AG04449 (cell line): Measurements from ENCODE around the gene PIP5K1B.

Source experiments
- CTCF ChIA-PET: fragments of 350-600 bp; formaldehyde crosslinking; extraction: SDS; loops from one replicate; lab custom pipeline; 2021; ENCODE audit warnings: antibody characterized with exemption; lab: Yijun Ruan, JAX
- POLR2A ChIA-PET: fragments of 400-600, 350-600 bp; formaldehyde crosslinking; extraction: SDS; loops from one replicate; lab custom pipeline; 2020; ENCODE audit warnings: antibody characterized with exemption, inconsistent platforms; lab: Yijun Ruan, JAX
- DNase-seq: peaks from one replicate; pipeline ENCODE4 v3.0.0-alpha.2; 2010; ENCODE audit warnings: low read depth, low spot score
- H3K4me3 ChIP-seq: 2 replicates; pipeline ENCODE4 v1.5.1; 2011; ENCODE audit warnings: low read depth, mild to moderate bottlenecking, control low read depth, low read length
- TF ChIP-seq, protein P1 (sequence below): IDR thresholded peaks from one replicate; pipeline ENCODE4 v1.5.1; 2011; ENCODE audit warnings: mild to moderate bottlenecking, moderate library complexity, low read length, control low read depth, inconsistent platforms; ENCODE audit not compliant: insufficient read depth; ENCODE audit errors: missing control alignments

PIP5K1B gene

DNA sequence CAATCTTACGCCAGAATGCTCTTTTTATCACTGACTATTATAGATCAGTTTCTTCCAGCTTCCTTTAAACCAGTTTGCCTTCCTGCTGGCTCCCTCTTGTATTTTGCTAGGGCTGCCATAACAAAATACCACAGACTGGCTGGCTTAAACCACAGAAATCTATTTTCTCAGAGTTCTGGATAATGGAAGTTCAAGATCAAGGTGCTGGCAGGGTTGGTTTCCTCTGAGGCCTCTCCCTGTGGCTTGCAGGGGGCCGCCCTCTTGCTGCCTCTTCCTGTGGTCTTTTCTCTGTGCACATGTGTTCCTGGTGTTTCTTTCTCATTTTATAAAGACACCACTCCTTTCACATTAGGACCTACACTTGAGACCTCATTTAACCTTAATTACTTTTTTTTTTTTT lies 323.7 kb downstream of the PIP5K1B start:
- TF ChIP-seq, protein P1, sequence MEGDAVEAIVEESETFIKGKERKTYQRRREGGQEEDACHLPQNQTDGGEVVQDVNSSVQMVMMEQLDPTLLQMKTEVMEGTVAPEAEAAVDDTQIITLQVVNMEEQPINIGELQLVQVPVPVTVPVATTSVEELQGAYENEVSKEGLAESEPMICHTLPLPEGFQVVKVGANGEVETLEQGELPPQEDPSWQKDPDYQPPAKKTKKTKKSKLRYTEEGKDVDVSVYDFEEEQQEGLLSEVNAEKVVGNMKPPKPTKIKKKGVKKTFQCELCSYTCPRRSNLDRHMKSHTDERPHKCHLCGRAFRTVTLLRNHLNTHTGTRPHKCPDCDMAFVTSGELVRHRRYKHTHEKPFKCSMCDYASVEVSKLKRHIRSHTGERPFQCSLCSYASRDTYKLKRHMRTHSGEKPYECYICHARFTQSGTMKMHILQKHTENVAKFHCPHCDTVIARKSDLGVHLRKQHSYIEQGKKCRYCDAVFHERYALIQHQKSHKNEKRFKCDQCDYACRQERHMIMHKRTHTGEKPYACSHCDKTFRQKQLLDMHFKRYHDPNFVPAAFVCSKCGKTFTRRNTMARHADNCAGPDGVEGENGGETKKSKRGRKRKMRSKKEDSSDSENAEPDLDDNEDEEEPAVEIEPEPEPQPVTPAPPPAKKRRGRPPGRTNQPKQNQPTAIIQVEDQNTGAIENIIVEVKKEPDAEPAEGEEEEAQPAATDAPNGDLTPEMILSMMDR: no peak
- H3K4me3 ChIP-seq: no peak overlapping the region
- ChIA-PET POLR2A (no interaction called here), CTCF (interaction anchor here (1.1 to 2.3 kb wide), 6 partner anchors 9 to 445 kb away, joined by 3 to 7 read pairs (median 3); no protein-coding TSS in a partner anchor)
- DNase-seq: no peak

DNA sequence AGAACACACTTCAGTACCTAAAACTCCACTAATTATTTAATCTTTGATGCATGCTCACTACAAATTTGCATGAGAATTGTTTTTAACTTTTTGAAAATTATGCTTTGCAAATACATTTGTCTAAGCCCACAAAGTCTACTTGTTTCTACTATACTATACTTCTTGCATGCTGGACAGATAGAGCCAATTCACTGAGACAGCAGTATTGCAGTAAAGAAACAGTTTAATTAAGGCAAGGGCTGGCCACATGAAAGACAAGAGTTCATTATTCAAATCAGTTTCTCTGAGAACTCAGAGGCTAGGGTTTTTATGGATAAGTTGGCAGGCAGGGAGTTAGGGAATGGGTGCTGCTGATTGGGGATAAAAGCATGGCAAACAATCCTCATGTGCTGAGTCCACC lies 324.5 kb downstream of the PIP5K1B start:
- H3K4me3 ChIP-seq: no peak overlapping the region
- DNase-seq: no peak
- TF ChIP-seq, protein P1: no peak
- CTCF ChIA-PET: interaction anchor here (1.6 to 2.3 kb wide), 3 partner anchors 10 to 30 kb away, joined by 3 to 7 read pairs (median 7); no protein-coding TSS in a partner anchor
- POLR2A ChIA-PET: no interaction called here

DNA sequence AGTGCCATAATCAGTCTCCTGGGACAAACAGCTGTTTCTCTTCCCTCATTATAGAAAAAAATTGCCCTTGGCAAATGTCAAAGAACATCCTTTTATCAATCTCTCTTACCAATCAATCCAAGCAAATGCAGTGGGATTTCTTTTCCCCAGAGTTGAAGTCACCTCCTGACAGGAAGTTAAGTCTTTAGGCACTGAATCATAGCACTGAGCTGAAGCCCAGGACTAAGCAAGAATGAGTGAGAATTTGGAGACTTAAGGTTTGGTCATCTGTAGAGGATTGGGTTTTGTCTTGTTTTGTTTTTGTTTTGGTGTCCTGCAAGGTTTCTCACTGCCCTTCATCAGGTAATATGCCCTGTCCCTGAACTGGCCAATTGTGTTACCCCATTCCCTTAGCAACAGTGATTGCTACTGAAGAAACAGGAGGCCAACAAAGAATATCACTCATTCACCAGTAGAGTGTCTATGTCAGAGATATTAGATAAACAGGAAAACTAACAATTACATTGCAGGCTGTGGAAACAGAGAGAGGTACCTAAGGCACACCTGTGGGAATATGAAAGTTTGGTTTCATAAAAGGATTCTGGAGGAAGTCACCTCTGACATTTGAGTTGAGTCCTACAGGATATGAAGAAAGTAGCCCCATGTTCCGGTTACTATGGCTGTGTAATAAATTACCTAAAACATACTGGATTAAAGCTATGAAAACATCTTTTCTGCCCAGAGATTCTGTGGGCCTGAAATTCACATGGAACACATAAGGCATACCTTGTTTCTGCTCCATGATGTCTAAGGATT lies 326.0 kb downstream of the PIP5K1B start:
- TF ChIP-seq, protein P1: no peak
- DNase-seq: no peak
- CTCF ChIA-PET: interaction anchor here (0.9 to 2.8 kb wide), 6 partner anchors 11 to 1088 kb away, joined by 3 to 21 read pairs (median 4); no protein-coding TSS in a partner anchor
- H3K4me3 ChIP-seq: no peak overlapping the region
- POLR2A ChIA-PET: no interaction called here

DNA sequence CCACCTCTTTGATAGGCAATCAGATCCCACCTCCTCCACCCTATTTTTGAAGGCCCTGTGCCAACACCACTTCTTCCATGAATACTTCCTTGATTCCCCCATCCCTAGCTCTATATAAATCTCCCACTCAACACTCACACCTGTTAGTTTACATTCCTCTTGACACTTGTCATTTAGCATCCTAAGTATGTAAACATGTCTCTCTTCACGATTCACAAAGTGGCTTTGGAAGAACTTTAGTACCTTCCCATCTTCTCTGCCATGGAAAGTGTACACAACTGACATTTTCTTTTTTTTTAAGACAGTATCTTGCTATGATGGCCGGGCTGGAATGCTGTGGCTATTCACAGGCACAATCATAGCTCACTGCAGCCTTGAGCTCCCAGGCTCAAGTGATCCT lies 329.0 kb downstream of the PIP5K1B start:
- ChIA-PET CTCF (interaction anchor here (0.8 to 4.8 kb wide), 4 partner anchors 10 to 161 kb away, joined by 4 to 69 read pairs (median 32); no protein-coding TSS in a partner anchor), POLR2A (no interaction called here)
- TF ChIP-seq, protein P1: no peak
- DNase-seq: no peak
- no peak overlapping the region for H3K4me3 ChIP-seq

DNA sequence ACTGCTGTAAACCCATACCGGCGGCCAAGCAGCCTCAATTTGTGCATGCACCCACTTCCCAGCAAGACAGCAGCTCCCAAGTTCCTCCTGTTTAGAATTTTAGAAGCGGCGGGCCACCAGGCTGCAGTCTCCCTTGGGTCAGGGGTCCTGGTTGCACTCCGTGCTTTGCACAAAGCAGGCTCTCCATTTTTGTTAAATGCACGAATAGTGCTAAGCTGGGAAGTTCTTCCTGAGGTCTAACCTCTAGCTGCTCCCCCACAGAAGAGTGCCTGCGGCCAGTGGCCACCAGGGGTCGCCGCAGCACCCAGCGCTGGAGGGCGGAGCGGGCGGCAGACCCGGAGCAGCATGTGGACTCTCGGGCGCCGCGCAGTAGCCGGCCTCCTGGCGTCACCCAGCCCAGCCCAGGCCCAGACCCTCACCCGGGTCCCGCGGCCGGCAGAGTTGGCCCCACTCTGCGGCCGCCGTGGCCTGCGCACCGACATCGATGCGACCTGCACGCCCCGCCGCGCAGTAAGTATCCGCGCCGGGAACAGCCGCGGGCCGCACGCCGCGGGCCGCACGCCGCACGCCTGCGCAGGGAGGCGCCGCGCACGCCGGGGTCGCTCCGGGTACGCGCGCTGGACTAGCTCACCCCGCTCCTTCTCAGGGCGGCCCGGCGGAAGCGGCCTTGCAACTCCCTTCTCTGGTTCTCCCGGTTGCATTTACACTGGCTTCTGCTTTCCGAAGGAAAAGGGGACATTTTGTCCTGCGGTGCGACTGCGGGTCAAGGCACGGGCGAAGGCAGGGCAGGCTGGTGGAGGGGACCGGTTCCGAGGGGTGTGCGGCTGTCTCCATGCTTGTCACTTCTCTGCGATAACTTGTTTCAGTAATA lies 330.6 kb downstream of the PIP5K1B start, which contains the start of gene FXN:
Gene FXN, plus strand, starts transcription at position 315 of the 871 bp plus-strand sequence. Its CDS starts 31 bp downstream, at position 346.
- POLR2A ChIA-PET: interaction anchor here (0.7 to 1.4 kb wide), 5 partner anchors 22 to 349 kb away, joined by 3 to 6 read pairs (median 3); no protein-coding TSS in a partner anchor
- H3K4me3 ChIP-seq: peak within 1 kb of the TSS; percentile 89
- DNase-seq: no peak
- CTCF ChIA-PET: interaction anchor here (0.6 to 4.8 kb wide), 28 partner anchors 9 to 842 kb away, joined by 3 to 69 read pairs (median 4); no protein-coding TSS in a partner anchor
- TF ChIP-seq, protein P1: peak; percentile 99
